GM15510 (cell line): ENCODE results near the gene ZC3H10.
A peak's percentile ranks its signal among the peaks of the same experiment; 100 is the strongest.

ENCODE experiments used
- POLR2A ChIP-seq: IDR thresholded peaks from 3 replicates; pipeline ENCODE4 v1.6.1; 2011; ENCODE audit warnings: borderline replicate concordance; ENCODE audit not compliant: insufficient read length; ENCODE audit errors: extremely low read depth

ZC3H10 gene

DNA sequence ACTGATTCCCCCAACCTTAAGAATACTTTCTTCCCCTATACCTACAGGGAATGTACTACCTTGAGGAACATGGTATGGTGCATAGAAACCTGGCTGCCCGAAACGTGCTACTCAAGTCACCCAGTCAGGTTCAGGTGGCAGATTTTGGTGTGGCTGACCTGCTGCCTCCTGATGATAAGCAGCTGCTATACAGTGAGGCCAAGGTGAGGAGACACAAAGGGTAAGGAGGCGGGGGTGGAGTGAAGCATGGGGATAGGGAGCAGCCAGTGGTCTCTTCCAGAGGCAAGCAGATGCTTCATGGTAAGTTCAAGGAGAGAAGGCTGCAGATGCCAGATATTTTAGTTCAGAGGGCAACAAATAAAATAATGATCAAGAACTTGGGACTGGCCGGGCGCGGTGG is 20.3 kb upstream of the ZC3H10 start:
- TF ChIP-seq POLR2A, result no peak

GRCh38 chr12:56098592-56098991 is 19.5 kb upstream of the ZC3H10 start:
- TF ChIP-seq POLR2A, result no peak

GRCh38 chr12:56099787-56100186 is 18.3 kb upstream of the ZC3H10 start:
- no peak for TF ChIP-seq POLR2A

- no peak for TF ChIP-seq POLR2A
Observed at GRCh38 chr12:56101045-56101444, 17.0 kb upstream of the ZC3H10 start.

GRCh38 chr12:56102683-56103065 is 15.4 kb upstream of the ZC3H10 start:
- TF ChIP-seq POLR2A, result no peak

DNA sequence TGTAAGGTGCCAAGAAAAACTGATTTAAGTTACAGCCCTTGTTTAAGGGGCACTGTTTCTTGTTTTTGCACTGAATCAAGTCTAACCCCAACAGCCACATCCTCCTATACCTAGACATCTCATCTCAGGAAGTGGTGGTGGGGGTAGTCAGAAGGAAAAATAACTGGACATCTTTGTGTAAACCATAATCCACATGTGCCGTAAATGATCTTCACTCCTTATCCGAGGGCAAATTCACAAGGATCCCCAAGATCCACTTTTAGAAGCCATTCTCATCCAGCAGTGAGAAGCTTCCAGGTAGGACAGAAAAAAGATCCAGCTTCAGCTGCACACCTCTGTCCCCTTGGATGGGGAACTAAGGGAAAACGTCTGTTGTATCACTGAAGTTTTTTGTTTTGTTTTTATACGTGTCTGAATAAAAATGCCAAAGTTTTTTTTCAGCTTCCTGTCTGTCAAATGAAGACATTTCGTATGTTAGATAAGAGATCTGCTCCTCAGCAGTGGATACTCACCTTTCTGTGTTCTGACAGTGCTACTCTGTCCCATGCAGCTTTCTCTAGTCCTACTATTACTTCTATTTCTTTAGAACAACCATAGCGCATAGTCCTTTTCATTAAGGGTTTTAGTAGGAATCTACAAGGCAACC is 14.9 kb upstream of the ZC3H10 start:
- no peak for TF ChIP-seq POLR2A

- TF ChIP-seq POLR2A, result no peak
Observed at GRCh38 chr12:56103823-56104108, 14.3 kb upstream of the ZC3H10 start.

DNA sequence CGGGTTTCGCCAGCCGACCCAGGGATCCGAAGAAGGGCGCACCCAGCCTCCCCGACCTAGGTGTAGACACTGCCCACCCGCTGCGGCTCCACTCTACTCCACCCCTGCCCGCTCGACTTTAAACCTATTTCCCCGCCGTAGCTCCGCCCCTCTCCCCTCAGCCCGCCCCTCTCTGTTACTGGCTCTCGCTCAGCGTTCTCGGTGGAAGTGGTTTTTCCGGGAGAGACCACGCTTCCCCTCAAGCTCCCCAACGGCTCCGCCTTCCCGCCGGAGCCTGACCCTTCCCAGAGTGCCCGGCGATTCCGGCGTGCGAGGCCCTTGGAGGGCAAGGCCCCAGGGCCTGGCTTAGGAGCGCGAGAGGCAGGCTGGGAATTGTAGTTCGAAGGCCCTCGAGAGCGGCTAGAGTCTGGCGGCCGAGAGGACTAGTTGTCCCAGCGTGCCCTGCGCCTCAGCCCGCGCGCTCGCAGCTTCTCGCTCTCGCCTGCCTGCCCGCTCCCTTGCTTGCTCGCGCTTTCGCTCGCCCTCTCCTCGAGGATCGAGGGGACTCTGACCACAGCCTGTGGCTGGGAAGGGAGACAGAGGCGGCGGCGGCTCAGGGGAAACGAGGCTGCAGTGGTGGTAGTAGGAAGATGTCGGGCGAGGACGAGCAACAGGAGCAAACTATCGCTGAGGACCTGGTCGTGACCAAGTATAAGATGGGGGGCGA is 13.8 kb upstream of the ZC3H10 start, which contains the start of gene PA2G4:
PA2G4 (plus strand) TSS at position 451 of the 706 bp plus-strand sequence; CDS start at position 630, 179 bp downstream.
- TF ChIP-seq POLR2A, result peak; percentile 90

GRCh38 chr12:56104815-56105608 is 13.1 kb upstream of the ZC3H10 start:
- TF ChIP-seq POLR2A, result no peak

GRCh38 chr12:56105609-56105902 is 12.5 kb upstream of the ZC3H10 start:
- no peak for TF ChIP-seq POLR2A

- TF ChIP-seq POLR2A, result no peak
Observed at GRCh38 chr12:56107242-56107641, 10.8 kb upstream of the ZC3H10 start.

- no peak for TF ChIP-seq POLR2A
Observed at GRCh38 chr12:56110571-56110970, 7.5 kb upstream of the ZC3H10 start.

DNA sequence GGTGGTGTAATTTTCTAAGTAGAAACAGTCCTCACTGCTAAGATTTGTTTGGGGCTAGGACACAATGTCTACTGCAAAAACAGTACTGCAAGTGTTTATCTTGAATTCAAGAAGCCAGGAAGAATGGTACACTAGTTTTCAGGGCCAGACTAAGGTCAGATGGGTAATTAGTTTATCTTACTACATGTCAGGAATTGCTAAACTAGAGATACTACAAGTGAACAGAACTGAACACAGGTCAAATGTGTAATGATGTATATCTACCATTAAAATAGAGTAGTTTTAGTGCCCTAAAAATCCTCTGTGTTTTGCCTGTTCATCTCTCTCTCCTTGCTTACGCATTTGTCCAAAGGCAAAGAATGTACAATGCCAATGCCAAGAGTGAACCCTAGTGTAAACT is 4.0 kb upstream of the ZC3H10 start:
- TF ChIP-seq POLR2A, result no peak

- no peak for TF ChIP-seq POLR2A
Observed at GRCh38 chr12:56115329-56115728, 2.7 kb upstream of the ZC3H10 start.

DNA sequence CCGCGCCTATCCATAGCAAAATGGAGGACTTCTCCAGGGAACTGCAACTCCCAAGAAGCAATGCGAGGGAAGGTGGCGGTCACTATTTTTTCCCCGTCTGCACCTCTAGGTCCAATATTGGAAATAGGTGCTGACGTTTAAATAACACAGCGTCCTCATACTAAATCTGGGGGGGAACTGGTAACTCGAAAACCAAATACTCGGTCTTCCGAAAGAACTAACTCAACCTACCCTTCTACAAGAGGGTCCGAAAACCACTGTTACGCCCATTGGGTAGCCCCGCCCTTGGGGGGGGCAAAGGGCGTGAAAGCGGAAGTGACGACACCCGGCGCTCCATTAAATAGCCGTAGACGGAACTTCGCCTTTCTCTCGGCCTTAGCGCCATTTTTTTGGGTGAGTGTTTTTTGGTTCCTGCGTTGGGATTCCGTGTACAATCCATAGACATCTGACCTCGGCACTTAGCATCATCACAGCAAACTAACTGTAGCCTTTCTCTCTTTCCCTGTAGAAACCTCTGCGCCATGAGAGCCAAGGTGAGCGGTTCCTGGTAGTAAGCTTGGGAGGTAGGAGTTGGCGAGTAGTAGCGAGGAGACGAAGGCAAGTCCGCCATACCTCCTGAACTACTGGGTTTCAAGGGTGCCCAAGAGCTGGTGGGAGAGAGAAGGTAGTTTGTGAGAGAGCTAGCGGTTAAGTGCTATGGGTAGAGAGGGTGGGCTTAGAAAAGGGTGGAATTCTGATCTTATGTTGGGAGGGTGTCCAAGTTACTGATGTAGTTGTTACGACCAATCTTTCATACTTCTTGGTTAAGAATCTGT is 1.6 kb upstream of the ZC3H10 start, which contains the start of gene RPL41:
RPL41 (plus strand) TSS at position 367 of the 815 bp plus-strand sequence.
- TF ChIP-seq POLR2A, result peak; percentile 99

DNA sequence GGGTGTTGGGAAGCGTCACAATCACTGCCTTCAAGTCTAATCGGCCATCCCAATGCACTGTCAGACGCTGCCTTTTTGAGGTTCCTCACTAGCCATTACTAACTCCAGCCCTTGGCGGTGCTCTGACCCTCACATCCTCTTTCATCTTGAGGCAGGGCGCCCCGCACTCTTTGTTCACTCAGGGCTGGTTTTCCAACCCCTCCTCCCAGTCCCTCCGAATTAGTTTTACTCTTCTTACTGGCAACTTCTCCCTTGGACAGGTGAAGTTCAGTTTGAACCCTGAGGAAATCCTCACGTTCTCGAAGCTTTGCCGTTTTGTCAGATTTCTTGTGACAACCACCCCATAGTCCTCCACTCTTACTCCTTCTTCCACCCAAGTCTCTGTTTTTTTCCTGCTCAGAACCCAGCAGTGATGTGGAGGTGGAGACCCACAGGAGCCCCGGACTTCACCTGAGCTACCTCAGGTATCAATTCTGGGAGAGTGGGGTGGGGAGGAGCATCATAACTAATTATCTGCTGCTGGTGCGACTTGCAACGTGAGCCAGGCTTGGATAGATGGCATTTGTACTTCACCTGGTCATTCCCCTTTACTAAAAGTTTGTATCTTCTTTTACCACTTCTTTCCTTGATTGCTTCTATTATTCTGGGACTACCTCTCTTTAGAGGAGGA is 757 bp downstream of the ZC3H10 start:
- no peak for TF ChIP-seq POLR2A
